PC-9 (cell line): Measurements from ENCODE around the gene TMC8. TPM values are rescaled to one million over a fixed set of nuclear protein-coding genes. Genes with fewer than 3 reads are reported as not detected.

ENCODE experiments used
- BruUV-seq: library from RNA; stranded (reverse); fragments of 400-500 nt; replicated peaks from 2 replicates; lab custom pipeline; 2021; lab: Mats Ljungman, UMichigan
- CTCF ChIA-PET: fragments of 300-600 bp; sonication (Branson Sonifier 250); formaldehyde crosslinking; loops from one replicate; lab custom pipeline; 2022; ENCODE audit warnings: antibody characterized with exemption; lab: Charles Lee
- POLR2A ChIA-PET: fragments of 300-600 bp; sonication (Branson Sonifier 250); formaldehyde crosslinking; loops from one replicate; lab custom pipeline; 2022; ENCODE audit warnings: antibody characterized with exemption; ENCODE audit not compliant: unreplicated experiment; lab: Charles Lee
- DNase-seq, 2 experiments: peaks; one replicate each; pipeline versions ENCODE4 v3.0.0 to v3.0.0-alpha.2; 2015 to 2022; ENCODE audit warnings: mixed read lengths in 1 of 2
- H2AFZ ChIP-seq: fragments of 200-600 bp; sonication (generic); 2 replicates; pipeline ENCODE4 v1.8.1; 2017; ENCODE audit warnings: antibody characterized with exemption
- H3F3A ChIP-seq: fragments of 200-600 bp; sonication (generic); 2 replicates; pipeline ENCODE4 v1.8.1; 2017; ENCODE audit warnings: antibody characterized with exemption, mild to moderate bottlenecking, low read depth; ENCODE audit not compliant: insufficient read depth
- H3K27ac ChIP-seq: fragments of 200-600 bp; sonication (generic); 2 replicates; pipeline ENCODE4 v1.6.1; 2016; ENCODE audit warnings: mixed run types
- H3K27me3 ChIP-seq: fragments of 200-600 bp; sonication (generic); 2 replicates; pipeline ENCODE4 v1.6.1; 2016; ENCODE audit warnings: low read depth, mixed run types; ENCODE audit not compliant: insufficient read depth
- H3K36me3 ChIP-seq: fragments of 200-600 bp; sonication (generic); 2 replicates; pipeline ENCODE4 v1.6.1; 2016; ENCODE audit warnings: low read depth, mixed run types
- H3K4me1 ChIP-seq: fragments of 200-600 bp; sonication (generic); replicated peaks from 2 replicates; pipeline ENCODE4 v1.6.1; 2016; ENCODE audit warnings: mixed run types; ENCODE audit not compliant: insufficient read depth
- H3K4me2 ChIP-seq: fragments of 200-600 bp; sonication (generic); 2 replicates; pipeline ENCODE4 v1.6.1; 2017; ENCODE audit warnings: mixed run types
- H3K4me3 ChIP-seq: fragments of 200-600 bp; sonication (generic); 2 replicates; pipeline ENCODE4 v1.6.1; 2016; ENCODE audit warnings: mixed run types
- H3K79me2 ChIP-seq: fragments of 200-600 bp; sonication (generic); 2 replicates; pipeline ENCODE4 v1.6.1; 2017; ENCODE audit warnings: low read depth, mixed run types
- H3K9me2 ChIP-seq: fragments of 200-600 bp; sonication (generic); 2 replicates; pipeline ENCODE4 v1.8.1; 2017; ENCODE audit warnings: mild to moderate bottlenecking; ENCODE audit not compliant: insufficient read depth
- H3K9me3 ChIP-seq: fragments of 200-600 bp; sonication (generic); 2 replicates; pipeline ENCODE4 v1.8.1; 2016; ENCODE audit warnings: low read depth; ENCODE audit not compliant: insufficient read depth
- H4K20me1 ChIP-seq: fragments of 200-600 bp; sonication (generic); 2 replicates; pipeline ENCODE4 v1.8.1; 2017; ENCODE audit not compliant: insufficient read depth
- EZH2 ChIP-seq: fragments of 200-600 bp; sonication (generic); IDR thresholded peaks from 2 replicates; pipeline ENCODE4 v1.8.0; 2017; ENCODE audit warnings: antibody characterized with exemption, low read depth
- intact Hi-C: fragments of 100-400 bp; cut with micrococcal nuclease; formaldehyde crosslinking; loops from one replicate; pipeline ENCODE4 v1.10.0; 2022; ENCODE audit not compliant: unreplicated experiment
- total RNA-seq: library from RNA; stranded (reverse); gene quantifications from 2 replicates; pipeline ENCODE4 v1.2.3, GENCODE V29; 2021
- TF ChIP-seq, protein P1 (sequence below): fragments of 200-600 bp; sonication (generic); conservative IDR thresholded peaks from 2 replicates; pipeline ENCODE4 v1.6.1; 2017; ENCODE audit warnings: mixed run types, antibody characterized with exemption, mild to moderate bottlenecking, moderate library complexity

The TMC8 gene
- total RNA-seq, 1 experiment from 2014 or later: 1.9 TPM

GRCh38 chr17:78173097-78173715 is 42.6 kb downstream of the TMC8 start:
- H3K27ac ChIP-seq: no peak overlapping the region

GRCh38 chr17:78174346-78174869 is 43.8 kb downstream of the TMC8 start:
- no peak overlapping the region for H3K4me2 ChIP-seq
- H4K20me1 ChIP-seq: peaks cover 6% of the 10 kb centered on the region; the same call in 1 of the 2 replicates
- 0 out of 2 replicates have a peak, but pooled peaks cover 6% of the 10 kb centered on the region for H3K79me2 ChIP-seq
- no peak overlapping the region for H2AFZ ChIP-seq
- H3K4me3 ChIP-seq: no peak overlapping the region
- intact Hi-C loops: loop anchor here (1.0 to 2.0 kb wide), 3 partner anchors 46 to 76 kb away; partner anchors contain the start of gene TMC6
- peak; percentile 48 to 93 for DNase-seq
- POLR2A ChIA-PET: interaction anchor here (0.6 to 1.1 kb wide), 5 partner anchors 12 to 854 kb away, joined by 4 to 12 read pairs (median 7); partner anchors contain the start of genes AFMID and TK1
- BruUV-seq: TSS peak; percentile 10
- TF ChIP-seq, protein P1, sequence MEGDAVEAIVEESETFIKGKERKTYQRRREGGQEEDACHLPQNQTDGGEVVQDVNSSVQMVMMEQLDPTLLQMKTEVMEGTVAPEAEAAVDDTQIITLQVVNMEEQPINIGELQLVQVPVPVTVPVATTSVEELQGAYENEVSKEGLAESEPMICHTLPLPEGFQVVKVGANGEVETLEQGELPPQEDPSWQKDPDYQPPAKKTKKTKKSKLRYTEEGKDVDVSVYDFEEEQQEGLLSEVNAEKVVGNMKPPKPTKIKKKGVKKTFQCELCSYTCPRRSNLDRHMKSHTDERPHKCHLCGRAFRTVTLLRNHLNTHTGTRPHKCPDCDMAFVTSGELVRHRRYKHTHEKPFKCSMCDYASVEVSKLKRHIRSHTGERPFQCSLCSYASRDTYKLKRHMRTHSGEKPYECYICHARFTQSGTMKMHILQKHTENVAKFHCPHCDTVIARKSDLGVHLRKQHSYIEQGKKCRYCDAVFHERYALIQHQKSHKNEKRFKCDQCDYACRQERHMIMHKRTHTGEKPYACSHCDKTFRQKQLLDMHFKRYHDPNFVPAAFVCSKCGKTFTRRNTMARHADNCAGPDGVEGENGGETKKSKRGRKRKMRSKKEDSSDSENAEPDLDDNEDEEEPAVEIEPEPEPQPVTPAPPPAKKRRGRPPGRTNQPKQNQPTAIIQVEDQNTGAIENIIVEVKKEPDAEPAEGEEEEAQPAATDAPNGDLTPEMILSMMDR: peak; percentile 29; the same call in 1 of the 2 replicates
- no peak for TF ChIP-seq EZH2
- H3K9me2 ChIP-seq: no peaks in the 10 kb centered on the region
- H3K36me3 ChIP-seq: no peaks in the 10 kb centered on the region
- H3K9me3 ChIP-seq: no peaks in the 10 kb centered on the region
- H3F3A ChIP-seq: peaks cover 23% of the 10 kb centered on the region
- CTCF ChIA-PET: interaction anchor here (0.6 to 1.8 kb wide), 8 partner anchors 13 to 235 kb away, joined by 3 to 17 read pairs (median 6); partner anchors contain the start of genes AFMID, TK1 and TMEM235
- H3K4me1 ChIP-seq: peaks cover 10% of the 10 kb centered on the region; the same call in 1 of the 2 replicates
- no peaks in the 10 kb centered on the region for H3K27me3 ChIP-seq
- 0 out of 2 replicates have a peak overlapping the region, but pooled peaks have one; percentile 16 for H3K27ac ChIP-seq

More at GRCh38 chr17:78173097-78173715, 42.6 kb downstream of the TMC8 start:
- H3K4me1 ChIP-seq: peaks cover 10% of the 10 kb centered on the region; the same call in 1 of the 2 replicates
- ChIA-PET CTCF (interaction anchor here (1.3 kb wide), 1 partner anchor 28 kb away, joined by 6 read pairs; no protein-coding TSS in a partner anchor), POLR2A (no interaction called here)
- peaks cover 7% of the 10 kb centered on the region; the same call in 1 of the 2 replicates for H4K20me1 ChIP-seq
- peaks cover 23% of the 10 kb centered on the region for H3F3A ChIP-seq
- no peak overlapping the region for H3K4me2 ChIP-seq
- H2AFZ ChIP-seq: no peak overlapping the region
- H3K36me3 ChIP-seq: no peaks in the 10 kb centered on the region
- 0 out of 2 replicates have a peak, but pooled peaks cover 6% of the 10 kb centered on the region for H3K79me2 ChIP-seq
- TF ChIP-seq EZH2: no peak
- TF ChIP-seq, protein P1: no peak
- H3K4me3 ChIP-seq: no peak overlapping the region
- H3K27me3 ChIP-seq: no peaks in the 10 kb centered on the region
- no peaks in the 10 kb centered on the region for H3K9me3 ChIP-seq
- BruUV-seq: no TSS peak
- no peaks in the 10 kb centered on the region for H3K9me2 ChIP-seq
- intact Hi-C loops: no loop called here
- no peak for DNase-seq
